ENCODE data around the gene ZNF320. TPM values are rescaled to one million over a fixed set of nuclear protein-coding genes. Genes with fewer than 3 reads are reported as not detected.
A peak's percentile ranks its signal among the peaks of the same experiment; 100 is the strongest.
"Not testable (repeated sequence)": the region's sequence is repeated elsewhere in the genome, so short reads cannot be mapped to it uniquely, and the experiment has no call there.

ZNF320 gene
- total and polyA plus RNA-seq, 8 donors: 3.0 to 94.6 (median 27.5) TPM; not detected in 2

GRCh38 chr19:52901842-52902241, 4.4 kb upstream of the ZNF320 start:
- intact Hi-C loops (cut with DNase I; ENCODE audit: low total_unique reads): no loop called here
- DNase-seq: no peak
- H3K27me3 ChIP-seq: no peaks in the 10 kb centered on the region
- H3K27ac ChIP-seq: no peak overlapping the region
- TF ChIP-seq EP300 (IDR thresholded peaks at IDR 0.05) (no peak), POLR2A (IDR thresholded peaks at IDR 0.05) (no peak), POLR2AphosphoS5 (IDR thresholded peaks at IDR 0.05) (no peak), CTCF (IDR thresholded peaks at IDR 0.05) (no peak)
- 71 to 98% (median 84%) methylated on average over 3 of the region's 3 CpGs for WGBS, 5 donors
- peaks cover 0 to 5% (median 4%) of the 10 kb centered on the region in 4 donors for H3K9me3 ChIP-seq
- peaks cover 1 to 7% (median 5%) of the 10 kb centered on the region in 4 donors for H3K4me1 ChIP-seq
- no peak overlapping the region for H3K4me3 ChIP-seq
- peaks cover 0 to 20% (median 12%) of the 10 kb centered on the region in 4 donors for H3K36me3 ChIP-seq

GRCh38 chr19:52898596-52898995, 1.2 kb upstream of the ZNF320 start:
- peaks cover 6 to 24% (median 13%) of the 10 kb centered on the region in 4 donors for H3K4me1 ChIP-seq
- WGBS, 5 donors: 92 to 96% (median 93%) methylated on average over 10 of the region's 10 CpGs
- intact Hi-C loops (cut with DNase I; ENCODE audit: low total_unique reads): not testable (repeated sequence)

GRCh38 chr19:52898101-52898500, 666 bp upstream of the ZNF320 start:
- DNase-seq: no peak
- WGBS, 5 donors: 83 to 90% (median 88%) methylated on average over 15 of the region's 15 CpGs
- Histone ChIP-seq H3K4me1 (peaks cover 6 to 29% (median 13%) of the 10 kb centered on the region in 4 donors), H3K36me3 (peaks cover 0 to 22% (median 16%) of the 10 kb centered on the region in 4 donors), H3K27ac (peak overlapping the region in 4 of 5 donors; percentile 87 to 96 (median 93)), H3K4me3 (peak overlapping the region; percentile 65 to 86 (median 70)), H3K27me3 (no peaks in the 10 kb centered on the region), H3K9me3 (no peaks in the 10 kb centered on the region)
- intact Hi-C loops (cut with DNase I; ENCODE audit: low total_unique reads): no loop called here
- TF ChIP-seq EP300 (IDR thresholded peaks at IDR 0.05): no peak
- TF ChIP-seq POLR2AphosphoS5 (IDR thresholded peaks at IDR 0.05): no peak
- no peak for TF ChIP-seq POLR2A (IDR thresholded peaks at IDR 0.05)
- no peak for TF ChIP-seq CTCF (IDR thresholded peaks at IDR 0.05)

More at GRCh38 chr19:52898596-52898995, 1.2 kb upstream of the ZNF320 start:
- H3K27me3 ChIP-seq, H3K9me3 ChIP-seq, DNase-seq, H3K4me3 ChIP-seq: not testable (repeated sequence)
- Histone ChIP-seq H3K36me3 (peaks cover 0 to 17% (median 11%) of the 10 kb centered on the region in 4 donors), H3K27ac (peak overlapping the region in 1 of 5 donors; percentile 93)

- peak overlapping the region; percentile 87 to 96 (median 93) for H3K27ac ChIP-seq
- 37 to 47% (median 38%) methylated on average over 24 of the region's 24 CpGs for WGBS, 5 donors
- no peaks in the 10 kb centered on the region for H3K27me3 ChIP-seq
- peaks cover 4 to 33% (median 24%) of the 10 kb centered on the region in 4 donors for H3K36me3 ChIP-seq
- DNase-seq: peak; percentile 57 to 78
- H3K4me1 ChIP-seq: peaks cover 6 to 29% (median 13%) of the 10 kb centered on the region in 4 donors
- no peaks in the 10 kb centered on the region for H3K9me3 ChIP-seq
- intact Hi-C loops (cut with DNase I; ENCODE audit: low total_unique reads): no loop called here
- H3K4me3 ChIP-seq: peak overlapping the region; percentile 65 to 86 (median 70)
- TF ChIP-seq CTCF (IDR thresholded peaks at IDR 0.05) (no peak), EP300 (IDR thresholded peaks at IDR 0.05) (no peak), POLR2AphosphoS5 (IDR thresholded peaks at IDR 0.05) (no peak), POLR2A (IDR thresholded peaks at IDR 0.05) (no peak)
These were observed 851 bp downstream of the ZNF320 start for GRCh38 chr19:52896431-52897137.

GRCh38 chr19:52891336-52891735, 6.1 kb downstream of the ZNF320 start:
- H3K4me3 ChIP-seq: no peak overlapping the region
- H3K36me3 ChIP-seq: peaks cover 26 to 80% (median 71%) of the 10 kb centered on the region in 4 donors
- DNase-seq: no peak
- TF ChIP-seq EP300 (IDR thresholded peaks at IDR 0.05): no peak
- TF ChIP-seq POLR2AphosphoS5 (IDR thresholded peaks at IDR 0.05): no peak
- no peak for TF ChIP-seq CTCF (IDR thresholded peaks at IDR 0.05)
- no peak for TF ChIP-seq POLR2A (IDR thresholded peaks at IDR 0.05)
- WGBS, 5 donors: 39 to 65% (median 42%) methylated on average over 4 of the region's 4 CpGs
- H3K27ac ChIP-seq: no peak overlapping the region
- no peaks in the 10 kb centered on the region for H3K27me3 ChIP-seq
- intact Hi-C loops (cut with DNase I; ENCODE audit: low total_unique reads): no loop called here
- peaks cover 0 to 4% (median under 1%) of the 10 kb centered on the region in 4 donors for H3K9me3 ChIP-seq
- H3K4me1 ChIP-seq: peaks cover 0 to 16% (median 5%) of the 10 kb centered on the region in 4 donors

All from stomach (tissue), 9 donors.